H1 (cell line): ENCODE data around the gene HCAR2. TPM values are rescaled to one million over a fixed set of nuclear protein-coding genes. Genes with fewer than 3 reads are reported as not detected.

Experiments
- CTCF ChIA-PET: fragments of 300-600 bp; sonication (Branson Sonifier 250); formaldehyde crosslinking; loops from one replicate; lab custom pipeline; 2021; ENCODE audit not compliant: partially characterized antibody; lab: Charles Lee
- POLR2A ChIA-PET: fragments of 300-600 bp; sonication (Branson Sonifier 250); formaldehyde crosslinking; loops from one replicate; lab custom pipeline; 2021; ENCODE audit warnings: inconsistent platforms; ENCODE audit not compliant: partially characterized antibody; lab: Charles Lee
- DNase-seq, 2 experiments: peaks; one replicate each; pipeline versions ENCODE4 v3.0.0 to v3.0.0-alpha.2; 2010 to 2022; ENCODE audit warnings: low spot score in 2 of 2, low read depth in 1 of 2, mixed read lengths in 1 of 2
- FAIRE-seq: peaks from 2 replicates; lab custom pipeline; 2011; peaks lifted over from hg19 to GRCh38; lab: Jason Lieb, UNC
- H2AFZ ChIP-seq: 2 replicates; pipeline ENCODE4 v1.8.1; 2012; ENCODE audit warnings: low read length, inconsistent platforms
- H2AK5ac ChIP-seq: 2 replicates; pipeline ENCODE4 v1.6.1; 2013; ENCODE audit warnings: low read depth, low read length
- H2BK120ac ChIP-seq: replicated peaks from 2 replicates; pipeline ENCODE3; 2013; ENCODE audit warnings: low read depth, low read length, inconsistent platforms
- H2BK12ac ChIP-seq: 2 replicates; pipeline ENCODE4 v1.6.1; 2013; ENCODE audit warnings: low read depth, low read length
- H2BK15ac ChIP-seq: 2 replicates; pipeline ENCODE4 v1.6.1; 2013; ENCODE audit warnings: low read length
- H2BK20ac ChIP-seq: 2 replicates; pipeline ENCODE4 v1.6.1; 2013; ENCODE audit warnings: low read length
- H2BK5ac ChIP-seq: 2 replicates; pipeline ENCODE4 v1.6.1; 2013; ENCODE audit warnings: low read depth, low read length
- H3K14ac ChIP-seq: 2 replicates; pipeline ENCODE4 v1.6.1; 2013; ENCODE audit warnings: inconsistent platforms; ENCODE audit not compliant: insufficient read length
- H3K18ac ChIP-seq: 2 replicates; pipeline ENCODE4 v1.6.1; 2013; ENCODE audit warnings: low read length; ENCODE audit errors: extremely low read depth
- H3K23ac ChIP-seq: 2 replicates; pipeline ENCODE4 v1.6.1; 2013; ENCODE audit warnings: inconsistent platforms; ENCODE audit not compliant: insufficient read length
- H3K23me2 ChIP-seq: 2 replicates; pipeline ENCODE4 v1.6.1; 2013; ENCODE audit warnings: low read depth, low read length
- H3K27ac ChIP-seq: 2 replicates; pipeline ENCODE4 v1.6.1; 2011; ENCODE audit warnings: low read depth, low read length, inconsistent platforms
- H3K27me3 ChIP-seq, 4 experiments: replicated peaks in 1 of 4; 1 replicate in 1 of 4; 2 replicates in 3 of 4; pipeline versions ENCODE4 v1.6.1 to v1.8.1; 2011 to 2013; ENCODE audit warnings: low read length in 3 of 4, mild to moderate bottlenecking in 3 of 4, inconsistent platforms in 2 of 4, mixed read lengths in 2 of 4, moderate library complexity in 1 of 4; ENCODE audit not compliant: control insufficient read depth in 3 of 4, insufficient read depth in 3 of 4; ENCODE audit errors: extremely low read depth in 1 of 4
- H3K36me3 ChIP-seq, 4 experiments: 2 replicates each; pipeline versions ENCODE4 v1.6.1 to v1.8.1; 2011 to 2013; ENCODE audit warnings: mild to moderate bottlenecking in 4 of 4, low read length in 3 of 4, moderate library complexity in 2 of 4, control low read depth in 1 of 4, inconsistent platforms in 1 of 4; ENCODE audit not compliant: insufficient read depth in 4 of 4, control insufficient read depth in 2 of 4
- H3K4ac ChIP-seq: replicated peaks from 2 replicates; pipeline ENCODE3; 2013; ENCODE audit warnings: low read length, low read depth, mixed read lengths, inconsistent platforms; ENCODE audit not compliant: insufficient read length
- H3K4me1 ChIP-seq, 4 experiments: replicated peaks in 1 of 4; 1 replicate in 1 of 4; 2 replicates in 3 of 4; pipeline versions ENCODE4 v1.6.1 to v1.8.1; 2011 to 2013; ENCODE audit warnings: low read length in 3 of 4, inconsistent platforms in 2 of 4, mixed read lengths in 1 of 4; ENCODE audit not compliant: insufficient read depth in 4 of 4, control insufficient read depth in 3 of 4
- H3K4me2 ChIP-seq, 2 experiments: 2 replicates each; pipeline versions ENCODE4 v1.6.1 to v1.8.1; 2011 to 2013; ENCODE audit warnings: low read depth in 2 of 2, low read length in 2 of 2, control low read depth in 1 of 2, inconsistent platforms in 1 of 2, mild to moderate bottlenecking in 1 of 2; ENCODE audit not compliant: insufficient read depth in 1 of 2
- H3K4me3 ChIP-seq, 4 experiments: fragments of 200-600, 300-600 bp in 1 of 4; sonication (generic), shearing (Covaris generic), sonication (Bioruptor Twin) in 1 of 4; 2 replicates each; pipeline versions ENCODE4 v1.5.1 to v1.8.1; 2011 to 2016; ENCODE audit warnings: low read length in 4 of 4, low read depth in 3 of 4, control low read depth in 2 of 4, inconsistent platforms in 2 of 4, mild to moderate bottlenecking in 2 of 4, mixed read lengths in 1 of 4, moderate library complexity in 1 of 4; ENCODE audit not compliant: insufficient read depth in 2 of 4; ENCODE audit errors: extremely low read depth in 1 of 4
- H3K56ac ChIP-seq: replicated peaks from 2 replicates; pipeline ENCODE3; 2013; ENCODE audit warnings: low read depth, mild to moderate bottlenecking, mixed read lengths, low read length, inconsistent platforms; ENCODE audit not compliant: insufficient read length
- H3K79me1 ChIP-seq: 2 replicates; pipeline ENCODE4 v1.6.1; 2013; ENCODE audit warnings: low read depth, low read length, control low read depth
- H3K79me2 ChIP-seq, 2 experiments: 2 replicates each; pipeline versions ENCODE4 v1.6.1 to v1.8.1; 2012 to 2013; ENCODE audit warnings: low read length in 2 of 2, mild to moderate bottlenecking in 2 of 2, inconsistent platforms in 1 of 2; ENCODE audit not compliant: insufficient read depth in 2 of 2, control insufficient read depth in 1 of 2
- H3K9ac ChIP-seq, 4 experiments: replicated peaks in 1 of 4; 1 replicate in 1 of 4; 2 replicates in 3 of 4; pipeline versions ENCODE4 v1.6.1 to v1.8.1; 2011 to 2013; ENCODE audit warnings: low read depth in 3 of 4, low read length in 3 of 4, control low read depth in 2 of 4, mild to moderate bottlenecking in 2 of 4, moderate library complexity in 2 of 4, inconsistent platforms in 1 of 4; ENCODE audit errors: extremely low read depth in 1 of 4
- H3K9me3 ChIP-seq, 2 experiments: 2 replicates each; pipeline versions ENCODE4 v1.6.1 to v1.8.1; 2012 to 2013; ENCODE audit warnings: mild to moderate bottlenecking in 2 of 2, moderate library complexity in 2 of 2, control low read depth in 1 of 2, inconsistent platforms in 1 of 2, low read depth in 1 of 2, low read length in 1 of 2, mixed read lengths in 1 of 2; ENCODE audit not compliant: insufficient read depth in 2 of 2
- H4K20me1 ChIP-seq, 2 experiments: replicated peaks in 1 of 2; 2 replicates each; pipeline versions ENCODE3 to v1.8.1; 2011 to 2013; ENCODE audit warnings: inconsistent platforms in 2 of 2, low read length in 2 of 2, mild to moderate bottlenecking in 1 of 2; ENCODE audit not compliant: insufficient read depth in 2 of 2, control insufficient read depth in 1 of 2
- H4K5ac ChIP-seq: 2 replicates; pipeline ENCODE4 v1.6.1; 2013; ENCODE audit warnings: low read length, low read depth, mixed read lengths, inconsistent platforms; ENCODE audit not compliant: insufficient read length
- H4K8ac ChIP-seq: 2 replicates; pipeline ENCODE4 v1.8.0; 2013; ENCODE audit warnings: mild to moderate bottlenecking, moderate library complexity, low read length, inconsistent platforms; ENCODE audit not compliant: insufficient read depth; ENCODE audit errors: extremely low read depth
- H4K91ac ChIP-seq: replicated peaks from 2 replicates; pipeline ENCODE3; 2013; ENCODE audit warnings: low read length, mixed read lengths, inconsistent platforms; ENCODE audit not compliant: insufficient read length
- CBX5 ChIP-seq: fragments of 300-800, 300-1000 bp; sonication (generic); IDR thresholded peaks from 2 replicates; pipeline ENCODE4 v1.7.1; 2016; ENCODE audit warnings: antibody characterized with exemption, low read length, low read depth
- CEBPB ChIP-seq: IDR thresholded peaks from 2 replicates; pipeline ENCODE4 v1.6.1; 2012; ENCODE audit warnings: low read depth, low read length
- GTF2F1 ChIP-seq: IDR thresholded peaks from 2 replicates; pipeline ENCODE4 v1.6.1; 2012; ENCODE audit warnings: low read depth, low read length, improper control_type of control experiment, borderline replicate concordance
- HDAC2 ChIP-seq, 2 experiments: fragments of 300-600 bp in 1 of 2; sonication (generic) in 1 of 2; IDR thresholded peaks; 2 replicates each; pipeline ENCODE4 v1.6.1; 2011 to 2012; ENCODE audit warnings: low read depth in 2 of 2, low read length in 2 of 2, mild to moderate bottlenecking in 2 of 2, moderate library complexity in 2 of 2, borderline replicate concordance in 1 of 2, inconsistent platforms in 1 of 2
- JUN ChIP-seq: IDR thresholded peaks from 2 replicates; pipeline ENCODE4 v1.6.1; 2011; ENCODE audit warnings: low read depth, mild to moderate bottlenecking, improper control_type of control experiment, low read length
- JUND ChIP-seq: IDR thresholded peaks from 2 replicates; pipeline ENCODE4 v1.6.1; 2011; ENCODE audit warnings: mild to moderate bottlenecking, improper control_type of control experiment, low read length
- RFX5 ChIP-seq: IDR thresholded peaks from 2 replicates; pipeline ENCODE4 v1.6.1; 2011; ENCODE audit warnings: low read depth, low read length, improper control_type of control experiment, borderline replicate concordance
- WGBS, 2 experiments: shearing (Covaris generic) in 1 of 2; methylation state at CpG; one replicate each; pipeline versions ENCODE4 v1.1.6 to v1.1.7; 2013 to 2015; ENCODE audit warnings: low lambda C conversion rate in 2 of 2, mixed read lengths in 2 of 2, inconsistent platforms in 1 of 2, low coverage in 1 of 2, missing lambda C conversion rate in 1 of 2; ENCODE audit not compliant: insufficient replicate concordance in 2 of 2, insufficient coverage in 1 of 2, insufficient read length in 1 of 2; ENCODE audit errors: extremely low coverage in 1 of 2, missing lambda C conversion rate in 1 of 2; 5-methylcytosine and 5-hydroxymethylcytosine counted together
- polyA plus RNA-seq, 7 experiments: library from polyadenylated mRNA; depleted of rRNA in 3 of 7; stranded (reverse) in 5 of 7; unstranded in 2 of 7; fragments of >200 nt in 5 of 7; fragments of 200-250 nt in 2 of 7; gene quantifications; 1 replicate in 5 of 7; 2 replicates in 1 of 7; 4 replicates in 1 of 7; pipeline versions ENCODE4 v1.2.1 to v1.2.3, GENCODE V29; 2011 to 2013; ENCODE audit warnings: missing spikeins in 2 of 7, mixed read lengths in 2 of 7
- total RNA-seq: library from RNA; stranded (reverse); fragmentation: NEBNext Ultra II Directional; extraction: Animal tissue kit (Norgen Biotek cat#: 25700); gene quantifications from 2 replicates; pipeline ENCODE4 v1.2.1, GENCODE V29; 2021

HCAR2 gene
- total and polyA plus RNA-seq, 2 of the 8 experiments (the other 6 are each of a cell fraction or from before 2014, with no cell fraction given) = not detected

- CTCF ChIA-PET = interaction anchor here (0.9 to 2.6 kb wide), 3 partner anchors 11 to 19 kb away, joined by 6 to 20 read pairs (median 8); no protein-coding TSS in a partner anchor
- Histone ChIP-seq H3K4me3 (no peak overlapping the region), H2BK5ac (0 out of 2 replicates have a peak overlapping the region, but pooled peaks have one; percentile 30), H3K4me1 (no peaks in the 10 kb centered on the region; a peak in 1 of 7 replicates), H2BK12ac (peak overlapping the region; percentile 43; the same call in 1 of the 2 replicates), H3K4me2 (no peak overlapping the region)
- no peak for FAIRE-seq
- TF ChIP-seq JUND = no peak
- TF ChIP-seq CBX5 = no peak
- no peak for TF ChIP-seq HDAC2 (IDR thresholded peaks at IDR 0.05; ENCODE audit: borderline replicate concordance in 1 of 2, low read depth in 2 of 2, low read length in 2 of 2)
- TF ChIP-seq GTF2F1 = no peak
- TF ChIP-seq RFX5 = no peak
- TF ChIP-seq CEBPB = no peak
- TF ChIP-seq JUN = no peak
- TF ChIP-seq, all 59 proteins: peak for 0
- H3K56ac ChIP-seq = no peak overlapping the region
- H3K4ac ChIP-seq = no peak overlapping the region
- H4K91ac ChIP-seq = no peak overlapping the region
- no peak overlapping the region for H4K5ac ChIP-seq
- WGBS, 2 experiments = 86% methylated on average over 2 of the region's 2 CpGs; no CpG with 5 or more reads in 1 of the 2 experiments
- H3K36me3 ChIP-seq = no peaks in the 10 kb centered on the region
- no peak overlapping the region for H2BK120ac ChIP-seq
- no peak overlapping the region for H3K18ac ChIP-seq
- H3K14ac ChIP-seq = no peak overlapping the region
- no peak for DNase-seq
- no peak overlapping the region for H2BK20ac ChIP-seq
- H3K27ac ChIP-seq = no peak overlapping the region
- H2AK5ac ChIP-seq = no peak overlapping the region
- peaks cover 0 to 4% of the 10 kb centered on the region in 2 experiments; a peak in 1 of 4 replicates for H3K9me3 ChIP-seq
- no peaks in the 10 kb centered on the region for H4K20me1 ChIP-seq
- no peak overlapping the region for H3K9ac ChIP-seq
- H3K23me2 ChIP-seq = no peaks in the 10 kb centered on the region
- H3K79me2 ChIP-seq = no peaks in the 10 kb centered on the region
- no peaks in the 10 kb centered on the region for H3K79me1 ChIP-seq
- no peak overlapping the region for H4K8ac ChIP-seq
- POLR2A ChIA-PET = interaction anchor here (1.4 kb wide), 1 partner anchor 34 kb away, joined by 4 read pairs; no protein-coding TSS in a partner anchor
- H2BK15ac ChIP-seq = no peak overlapping the region
- H2AFZ ChIP-seq = no peak overlapping the region
- H3K27me3 ChIP-seq = no peaks in the 10 kb centered on the region
- no peak overlapping the region for H3K23ac ChIP-seq
Measured at GRCh38 chr12:122672515-122672914, 30.6 kb downstream of the HCAR2 start.
